Stimulated activated CD4-positive, alpha-beta T cell treated with anti-CD3 and anti-CD28 coated beads, TNF-alpha, amount 100 ng/mL, for 1 hour (primary cell): ENCODE results near the gene GLRX3.
"Not testable (repeated sequence)": the region's sequence is repeated elsewhere in the genome, so short reads cannot be mapped to it uniquely, and the experiment has no call there.

ENCODE experiments used
- DNase-seq, 3 donors: peaks; one replicate each; pipeline ENCODE4 v3.0.0-alpha.2; 2020; ENCODE audit warnings: low read depth in 3 of 3, low spot score in 1 of 3

GLRX3 gene

GRCh38 chr10:130136226-130137089 is at the start of gene GLRX3:
TSS of gene GLRX3 (plus strand) at chr10:130136391. CDS start at chr10:130136421, 30 bp downstream.
- DNase-seq: peak; percentile 64 to 90 (median 73)

DNA sequence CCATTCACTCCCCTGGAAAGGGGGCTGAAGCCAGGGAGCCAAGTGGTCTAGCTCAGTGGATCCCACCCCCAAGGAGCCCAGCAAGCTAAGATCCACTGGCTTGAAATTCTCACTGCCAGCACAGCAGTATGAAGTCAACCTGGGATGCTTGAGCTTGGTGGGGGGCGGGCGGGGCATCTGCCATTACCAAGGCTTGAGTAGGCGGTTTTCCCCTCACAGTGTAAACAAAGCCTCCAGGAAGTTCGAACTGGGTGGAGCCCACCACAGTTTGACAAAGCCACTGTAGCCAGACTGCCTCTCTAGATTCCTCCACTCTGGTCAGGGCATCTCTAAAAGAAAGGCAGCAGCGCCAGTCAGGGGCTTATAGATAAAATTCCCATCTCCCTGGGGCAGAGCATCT is 45.6 kb upstream of the GLRX3 start:
- DNase-seq: not testable (repeated sequence)

GRCh38 chr10:130099344-130099743 is 36.8 kb upstream of the GLRX3 start:
- DNase-seq: no peak

GRCh38 chr10:130105724-130106123 is 30.5 kb upstream of the GLRX3 start:
- DNase-seq: no peak

DNA sequence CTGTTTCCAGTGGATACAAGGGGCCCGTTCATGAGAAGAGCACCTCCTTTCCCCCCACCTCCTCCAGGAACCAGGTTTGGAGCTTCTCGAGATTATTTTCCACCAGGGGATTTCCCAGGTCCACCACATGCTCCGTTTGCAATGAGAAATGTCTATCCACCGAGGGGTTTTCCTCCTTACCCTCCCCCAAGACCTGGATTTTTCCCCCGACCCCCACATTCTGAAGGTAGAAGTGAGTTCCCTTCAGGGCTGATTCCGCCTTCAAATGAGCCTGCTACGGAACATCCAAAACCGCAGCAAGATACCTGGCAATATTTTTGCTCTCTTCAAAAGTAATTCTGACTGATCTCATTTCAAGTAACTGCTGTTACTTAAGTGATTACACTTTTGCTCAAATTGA is 28.0 kb upstream of the GLRX3 start:
- not testable (repeated sequence) for DNase-seq

GRCh38 chr10:130108934-130109604 is 27.1 kb upstream of the GLRX3 start:
- DNase-seq: no peak

GRCh38 chr10:130109796-130110245 is 26.4 kb upstream of the GLRX3 start:
- peak; percentile 30 to 40 (median 39) for DNase-seq

DNA sequence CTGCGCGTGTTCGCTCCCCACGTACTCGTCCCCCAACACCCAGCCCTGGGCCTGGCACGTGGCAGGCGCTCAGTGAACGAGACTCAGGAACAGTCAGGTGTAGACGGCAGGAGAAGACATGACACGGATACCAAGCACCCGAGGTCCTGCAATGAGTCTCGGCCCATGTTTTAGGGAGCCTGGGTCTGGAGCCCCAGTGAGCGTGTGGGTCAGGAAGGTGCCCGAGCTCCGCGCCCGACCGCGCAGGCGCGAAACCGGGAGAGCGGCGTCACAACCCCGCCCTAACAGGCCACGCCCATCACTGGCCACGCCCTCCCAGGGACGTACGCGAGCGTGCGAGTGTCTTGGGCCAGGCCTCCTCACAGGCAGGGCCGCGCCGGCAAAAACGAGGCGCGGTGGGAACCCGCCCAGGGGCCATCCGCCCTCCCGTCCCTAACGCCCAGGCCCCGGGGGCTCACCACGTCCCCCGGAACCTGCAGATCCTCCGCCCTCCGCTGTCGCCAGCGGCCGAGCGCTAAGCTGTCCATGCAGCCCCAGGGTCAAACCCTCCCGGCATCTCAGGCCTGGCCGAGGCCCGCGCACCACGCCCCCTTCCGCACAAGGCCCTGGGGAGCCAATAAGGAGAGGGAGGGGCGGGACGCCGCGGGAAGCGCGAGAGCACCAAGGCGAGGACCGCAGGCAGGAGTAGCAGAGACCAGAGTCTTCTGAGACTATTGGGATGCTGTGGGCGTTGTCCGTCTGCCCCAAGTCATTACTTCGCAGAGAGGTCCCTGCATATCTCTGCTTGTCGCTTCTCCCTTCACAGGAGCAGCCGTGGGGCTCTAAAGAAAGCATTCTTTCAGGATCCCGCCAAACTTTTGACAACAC is 25.7 kb upstream of the GLRX3 start, which contains the start of gene C10orf143:
Gene C10orf143, minus strand, starts transcription at position 585 of the 867 bp plus-strand sequence. Its CDS starts 58 bp downstream, at position 527.
- DNase-seq: peak; percentile 93 to 99 (median 98)

GRCh38 chr10:130111113-130111851 is 24.9 kb upstream of the GLRX3 start:
- DNase-seq: peak; percentile 80 to 84 (median 83)

- no peak for DNase-seq
Observed at GRCh38 chr10:130111852-130112180, 24.4 kb upstream of the GLRX3 start.

GRCh38 chr10:130112821-130113220 is 23.4 kb upstream of the GLRX3 start:
- no peak for DNase-seq

- not testable (repeated sequence) for DNase-seq
Observed at GRCh38 chr10:130116942-130117341, 19.2 kb upstream of the GLRX3 start.

DNA sequence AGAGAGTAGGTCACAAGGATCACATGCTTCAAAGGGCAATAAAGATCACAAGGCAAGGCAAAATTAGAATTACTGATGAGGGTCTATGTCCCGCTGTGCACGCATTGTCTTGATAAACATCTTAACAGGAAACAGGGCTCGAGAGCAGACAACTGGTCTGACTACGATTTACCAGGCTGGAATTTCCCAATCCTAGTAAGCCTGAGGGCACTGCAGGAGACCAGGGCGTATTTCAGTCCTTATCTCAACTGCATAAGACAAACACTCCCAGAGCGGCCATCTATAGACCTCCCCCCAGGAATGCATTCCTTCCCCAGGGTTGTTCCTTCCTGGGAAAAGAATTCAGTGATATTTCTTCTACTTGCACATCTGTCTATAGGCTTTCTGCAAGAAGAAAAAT is 18.7 kb upstream of the GLRX3 start:
- DNase-seq: not testable (repeated sequence)

- no peak for DNase-seq
Observed at GRCh38 chr10:130121486-130122079, 14.6 kb upstream of the GLRX3 start.

GRCh38 chr10:130127364-130128061 is 8.7 kb upstream of the GLRX3 start:
- peak in 2 of 3 donors; percentile 21 to 26 for DNase-seq

GRCh38 chr10:130128062-130128781 is 8.0 kb upstream of the GLRX3 start:
- no peak for DNase-seq

- DNase-seq: no peak
Observed at GRCh38 chr10:130128922-130129321, 7.3 kb upstream of the GLRX3 start.

DNA sequence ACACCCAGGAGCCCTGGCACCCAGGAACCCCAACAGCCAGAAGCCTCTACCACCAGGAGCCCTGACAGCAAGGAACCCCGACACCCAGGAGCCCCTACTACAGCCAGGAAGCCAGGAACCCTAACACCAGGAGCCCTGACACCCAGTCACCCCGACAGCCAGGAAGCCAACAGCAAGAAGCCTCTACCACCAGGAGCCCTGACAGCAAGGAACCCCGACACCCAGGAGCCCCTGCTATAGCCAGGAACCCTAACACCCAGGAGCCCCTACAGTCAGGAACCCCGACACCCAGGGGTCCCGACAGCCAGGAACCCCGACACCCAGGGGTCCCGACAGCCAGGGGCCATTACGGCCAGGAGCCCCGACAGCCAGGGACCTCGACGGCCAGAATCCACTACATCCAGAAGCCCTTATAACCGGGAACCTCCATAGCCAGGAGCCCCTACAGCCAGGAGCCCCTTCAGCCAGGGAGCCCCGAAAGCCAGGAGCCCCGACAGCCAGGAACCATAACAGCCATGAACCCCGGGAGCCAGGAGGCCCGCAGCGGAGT is 440 bp upstream of the GLRX3 start:
- no peak for DNase-seq

- no peak for DNase-seq
Observed at GRCh38 chr10:130137090-130137448, 878 bp downstream of the GLRX3 start.
